Measurements from ENCODE around the gene MRPL14.

DNA sequence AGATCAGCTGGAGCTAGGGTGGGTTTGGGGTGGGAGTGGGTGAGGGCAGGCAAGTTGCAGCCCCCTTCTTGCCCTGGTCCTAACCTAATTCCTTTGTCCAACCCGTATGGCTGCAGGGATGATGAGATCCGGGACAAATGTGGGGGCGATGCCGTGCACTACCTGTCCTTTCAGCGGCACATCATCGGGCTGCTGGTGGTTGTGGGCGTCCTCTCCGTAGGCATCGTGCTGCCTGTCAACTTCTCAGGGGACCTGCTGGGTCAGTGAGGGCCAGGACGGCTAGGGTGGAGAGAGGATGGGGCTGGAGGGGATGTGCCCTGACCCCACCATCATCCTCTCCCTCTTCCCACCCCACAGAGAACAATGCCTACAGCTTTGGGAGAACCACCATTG is 12.1 kb upstream of the MRPL14 start:
- TF ChIP-seq ZNF384 (IDR thresholded peaks at IDR 0.05; ENCODE audit: low read depth, low read length) (no peak), CTCF (IDR thresholded peaks at IDR 0.05 in 2 of 3, conservative IDR thresholded peaks at IDR 0.05 in 1 of 3; ENCODE audit: insufficient read depth in 2 of 3, low read depth in 1 of 3, low read length in 3 of 3) (no peak), BRF2 (IDR thresholded peaks at IDR 0.05; ENCODE audit: borderline replicate concordance, insufficient read depth, insufficient read length) (no peak), NFIC (IDR thresholded peaks at IDR 0.05) (no peak), MXI1 (IDR thresholded peaks at IDR 0.05; ENCODE audit: low read depth, low read length) (no peak)

Measured in K562 (cell line).